HEK293T (cell line): Measurements from ENCODE around the gene HOXA3.

Source experiments
- ARNT ChIP-seq: fragments of 450-650 bp; IDR thresholded peaks from 2 replicates; pipeline ENCODE4 v1.6.1; 2017; ENCODE audit warnings: mild to moderate bottlenecking
- BHLHE40 ChIP-seq: fragments of 450-650 bp; IDR thresholded peaks from 2 replicates; pipeline ENCODE4 v1.6.1; 2016; ENCODE audit warnings: mild to moderate bottlenecking, moderate library complexity, borderline replicate concordance
- CTBP1 ChIP-seq: fragments of 450-650 bp; IDR thresholded peaks from 2 replicates; pipeline ENCODE4 v1.6.1; 2016; ENCODE audit warnings: borderline replicate concordance
- ELF4 ChIP-seq: fragments of 450-650 bp; IDR thresholded peaks from 2 replicates; pipeline ENCODE4 v1.6.1; 2017; ENCODE audit warnings: antibody characterized with exemption
- FOXA1 ChIP-seq: fragments of 450-650 bp; IDR thresholded peaks from 2 replicates; pipeline ENCODE4 v1.6.1; 2016; ENCODE audit warnings: mild to moderate bottlenecking
- FOXK2 ChIP-seq: fragments of 450-650 bp; IDR thresholded peaks from 2 replicates; pipeline ENCODE4 v1.6.1; 2016; ENCODE audit warnings: mild to moderate bottlenecking
- FOXM1 ChIP-seq: fragments of 450-650 bp; IDR thresholded peaks from 2 replicates; pipeline ENCODE4 v1.6.1; 2017; ENCODE audit warnings: mild to moderate bottlenecking, borderline replicate concordance
- LEF1 ChIP-seq: fragments of 450-650 bp; IDR thresholded peaks from 2 replicates; pipeline ENCODE4 v1.6.1; 2017; ENCODE audit warnings: mild to moderate bottlenecking, borderline replicate concordance
- NFRKB ChIP-seq: fragments of 450-650 bp; IDR thresholded peaks from 2 replicates; pipeline ENCODE4 v1.6.1; 2016; ENCODE audit warnings: mild to moderate bottlenecking, moderate library complexity
- PKNOX1 ChIP-seq: fragments of 450-650 bp; IDR thresholded peaks from 2 replicates; pipeline ENCODE4 v1.6.1; 2016
- SP1 ChIP-seq: fragments of 450-650 bp; IDR thresholded peaks from 2 replicates; pipeline ENCODE4 v1.6.1; 2017
- SUZ12 ChIP-seq: fragments of 450-650 bp; IDR thresholded peaks from 2 replicates; pipeline ENCODE4 v1.6.1; 2016; ENCODE audit warnings: mild to moderate bottlenecking
- TARDBP ChIP-seq: fragments of 450-650 bp; IDR thresholded peaks from 2 replicates; pipeline ENCODE4 v1.6.1; 2016

- TF ChIP-seq BHLHE40 = no peak
- TF ChIP-seq CTBP1 = no peak
- no peak for TF ChIP-seq NFRKB
- TF ChIP-seq TARDBP = no peak
- TF ChIP-seq PKNOX1 = no peak
- no peak for TF ChIP-seq SUZ12
- TF ChIP-seq ARNT = no peak
- no peak for TF ChIP-seq LEF1
- TF ChIP-seq FOXA1 = no peak
- TF ChIP-seq ELF4 = no peak
- no peak for TF ChIP-seq FOXK2
- TF ChIP-seq SP1 = no peak
- TF ChIP-seq FOXM1 = no peak
These were observed 59.6 kb downstream of the HOXA3 start for GRCh38 chr7:27092819-27093110.
